Fibroblast of gingiva (primary cell): ENCODE results near the gene TCP11L1.
"Not testable (repeated sequence)": the region's sequence is repeated elsewhere in the genome, so short reads cannot be mapped to it uniquely, and the experiment has no call there.

ENCODE experiments used
- DNase-seq: peaks from one replicate; pipeline ENCODE4 v3.0.0-alpha.2; 2011; ENCODE audit warnings: low read depth

TCP11L1 gene

GRCh38 chr11:33067294-33067693 is 27.9 kb downstream of the TCP11L1 start:
- DNase-seq = no peak

GRCh38 chr11:33068611-33069340 is 29.4 kb downstream of the TCP11L1 start:
- no peak for DNase-seq

DNA sequence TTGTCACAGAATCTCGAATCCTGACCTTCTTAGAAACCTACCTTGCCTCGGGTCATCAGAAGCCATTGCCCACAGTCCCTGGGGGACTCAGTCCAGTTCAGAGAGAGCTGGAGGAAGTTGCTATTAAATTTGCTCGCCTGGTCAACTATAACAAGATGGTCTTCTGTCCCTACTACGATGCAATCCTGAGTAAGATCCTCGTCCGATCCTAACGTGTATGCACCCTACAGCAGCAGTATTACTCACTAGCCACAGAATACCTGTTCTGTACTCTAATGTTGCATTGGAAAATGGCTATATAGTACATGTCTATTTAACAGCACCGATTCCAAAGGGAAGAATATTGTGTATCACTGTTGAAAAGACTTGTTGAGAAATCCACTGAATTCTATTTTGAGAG is 33.1 kb downstream of the TCP11L1 start:
- DNase-seq = no peak

DNA sequence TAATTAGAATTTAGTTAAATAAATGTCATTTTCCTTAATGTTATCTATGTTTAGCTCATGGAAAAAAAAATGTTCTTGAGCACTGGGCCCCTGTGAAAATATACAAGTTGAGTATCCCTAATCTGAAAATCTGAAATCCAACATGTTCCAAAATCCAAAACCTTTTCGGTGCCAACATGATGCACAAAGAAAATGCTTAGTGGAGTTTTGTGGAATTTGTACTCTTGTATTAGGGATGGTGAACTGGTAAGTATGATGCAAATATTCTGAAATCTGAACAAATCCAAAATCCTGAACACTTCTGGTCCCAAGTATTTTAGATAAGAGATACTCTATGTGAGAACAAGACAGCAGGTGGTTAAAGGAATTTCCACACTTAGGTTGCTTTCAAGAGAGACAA is 44.5 kb downstream of the TCP11L1 start:
- DNase-seq = no peak

GRCh38 chr11:33086017-33086416 is 46.6 kb downstream of the TCP11L1 start:
- no peak for DNase-seq

DNA sequence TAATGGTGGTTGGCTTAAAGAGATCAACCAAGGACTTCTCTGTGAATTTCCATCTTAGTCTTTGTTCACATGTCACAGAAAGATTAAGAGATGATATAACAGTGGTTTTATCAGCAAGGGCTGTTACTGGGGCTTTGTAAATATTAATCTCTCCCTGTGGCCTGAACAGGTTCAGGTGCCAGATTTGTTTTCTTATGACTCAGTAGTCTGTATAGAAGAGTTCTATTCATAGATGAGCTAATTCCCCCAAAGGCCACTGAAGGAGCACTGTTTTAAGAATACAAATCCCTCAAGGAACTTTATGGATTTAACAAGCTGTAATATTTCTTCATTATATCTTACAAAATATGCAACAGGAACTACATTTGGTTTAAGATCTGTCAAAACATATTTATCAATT is 50.4 kb downstream of the TCP11L1 start:
- DNase-seq = no peak

DNA sequence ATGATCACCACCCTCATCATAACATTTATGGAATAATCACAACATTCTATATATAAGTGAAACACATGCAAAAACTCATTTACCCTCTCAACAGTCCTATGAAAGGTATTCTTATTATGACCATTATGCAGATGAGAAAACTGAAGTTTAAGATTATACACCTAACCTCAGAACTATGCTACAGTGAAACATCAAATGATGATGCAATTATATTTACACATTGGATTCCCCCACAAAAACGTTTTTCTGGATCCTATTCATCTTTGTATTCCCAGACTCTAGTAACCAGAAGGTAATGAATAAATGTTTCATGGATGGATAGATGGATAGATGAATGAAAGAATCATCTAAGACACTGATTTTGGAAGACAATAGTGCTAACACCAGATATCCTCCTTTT is 54.8 kb downstream of the TCP11L1 start:
- no peak for DNase-seq

DNA sequence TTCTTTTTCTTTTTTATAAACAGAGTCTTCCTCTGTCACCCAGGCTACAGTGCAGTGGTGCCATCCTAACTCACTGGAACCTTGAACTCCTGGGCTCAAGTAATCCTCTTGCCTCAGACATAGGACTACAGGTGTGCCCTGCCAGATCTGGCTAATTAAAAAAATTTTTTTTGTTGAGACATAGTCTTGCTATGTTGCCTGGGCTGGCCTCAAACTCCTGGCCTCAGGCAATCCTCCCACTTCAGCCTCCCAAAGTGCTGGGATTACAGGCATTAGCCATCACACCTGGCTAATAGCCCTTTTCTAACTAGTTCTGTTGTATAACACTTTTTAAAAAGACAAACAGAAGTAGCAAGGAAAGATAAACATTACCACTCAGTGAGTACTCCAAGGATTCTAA is 64.5 kb downstream of the TCP11L1 start:
- no peak for DNase-seq

GRCh38 chr11:33109294-33109895 is 70.0 kb downstream of the TCP11L1 start:
- no peak for DNase-seq

GRCh38 chr11:33110083-33110482 is 70.7 kb downstream of the TCP11L1 start:
- DNase-seq = no peak

GRCh38 chr11:33116535-33116934 is 77.2 kb downstream of the TCP11L1 start:
- no peak for DNase-seq

- not testable (repeated sequence) for DNase-seq
Measured at GRCh38 chr11:33122696-33123095, 83.3 kb downstream of the TCP11L1 start.
